ENCODE results near the gene MEA1. TPM values are rescaled to one million over a fixed set of nuclear protein-coding genes. Genes with fewer than 3 reads are reported as not detected.

MEA1 gene
- total RNA-seq, 2 donors from 2014 or later = 93.3 to 104 TPM

DNA sequence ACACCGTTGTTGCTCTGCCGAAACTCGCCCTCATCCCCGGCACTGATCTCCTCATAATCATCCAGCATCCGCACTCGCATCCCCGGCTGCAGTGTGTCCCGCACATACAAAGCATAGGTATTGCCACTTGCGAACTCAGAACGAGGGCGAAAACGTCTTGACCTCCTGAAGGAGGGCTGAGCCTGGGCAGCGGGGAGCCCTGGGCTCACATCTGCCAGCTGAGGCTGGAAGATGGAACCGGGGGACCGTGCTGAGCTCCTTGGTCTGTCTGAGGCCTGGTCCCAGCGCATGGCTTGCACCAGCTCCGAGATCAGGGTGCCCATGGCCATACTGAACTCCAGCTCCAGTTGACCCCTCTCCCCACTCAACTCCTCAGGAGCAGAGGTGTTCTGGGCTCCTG is 37.2 kb upstream of the MEA1 start:
- H3K4me1 ChIP-seq (ENCODE audit: control insufficient read depth, insufficient read depth, low read length) = peaks cover 3% of the 10 kb centered on the region
- H3K36me3 ChIP-seq (ENCODE audit: control insufficient read depth, insufficient read depth, low read length) = peaks cover 72% of the 10 kb centered on the region
- Mint-ChIP-seq H3K4me3 (peak overlapping the region; percentile 98), H3K27ac (peak overlapping the region; percentile 68), H3K27me3 (ENCODE audit: insufficient read depth) (no peaks in the 10 kb centered on the region), H3K36me3 (ENCODE audit: low read depth) (peaks cover 63% of the 10 kb centered on the region), H3K4me1 (peaks cover 23% of the 10 kb centered on the region), H3K9me3 (no peaks in the 10 kb centered on the region)
- no peaks in the 10 kb centered on the region for H3K9me3 ChIP-seq (ENCODE audit: control insufficient read depth, low read length)
- no peak overlapping the region for H3K27ac ChIP-seq (ENCODE audit: low read depth, low read length)
- 94 to 95% methylated on average over 11 to 17 of the region's 17 CpGs for WGBS, 2 experiments (ENCODE audit: insufficient coverage in 1 of 2, insufficient read length in 1 of 2)
- no peaks in the 10 kb centered on the region for H3K27me3 ChIP-seq (ENCODE audit: control insufficient read depth, insufficient read depth, low read length, poor library complexity, severe bottlenecking)
- H3K4me3 ChIP-seq (ENCODE audit: low read length) = peak overlapping the region; percentile 93
- TF ChIP-seq, protein P1, sequence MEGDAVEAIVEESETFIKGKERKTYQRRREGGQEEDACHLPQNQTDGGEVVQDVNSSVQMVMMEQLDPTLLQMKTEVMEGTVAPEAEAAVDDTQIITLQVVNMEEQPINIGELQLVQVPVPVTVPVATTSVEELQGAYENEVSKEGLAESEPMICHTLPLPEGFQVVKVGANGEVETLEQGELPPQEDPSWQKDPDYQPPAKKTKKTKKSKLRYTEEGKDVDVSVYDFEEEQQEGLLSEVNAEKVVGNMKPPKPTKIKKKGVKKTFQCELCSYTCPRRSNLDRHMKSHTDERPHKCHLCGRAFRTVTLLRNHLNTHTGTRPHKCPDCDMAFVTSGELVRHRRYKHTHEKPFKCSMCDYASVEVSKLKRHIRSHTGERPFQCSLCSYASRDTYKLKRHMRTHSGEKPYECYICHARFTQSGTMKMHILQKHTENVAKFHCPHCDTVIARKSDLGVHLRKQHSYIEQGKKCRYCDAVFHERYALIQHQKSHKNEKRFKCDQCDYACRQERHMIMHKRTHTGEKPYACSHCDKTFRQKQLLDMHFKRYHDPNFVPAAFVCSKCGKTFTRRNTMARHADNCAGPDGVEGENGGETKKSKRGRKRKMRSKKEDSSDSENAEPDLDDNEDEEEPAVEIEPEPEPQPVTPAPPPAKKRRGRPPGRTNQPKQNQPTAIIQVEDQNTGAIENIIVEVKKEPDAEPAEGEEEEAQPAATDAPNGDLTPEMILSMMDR (conservative IDR thresholded peaks at IDR 0.05) = no peak
- no peak overlapping the region for H3K9ac ChIP-seq (ENCODE audit: extremely low read depth, low read length, poor library complexity, severe bottlenecking)
- no peak for DNase-seq

DNA sequence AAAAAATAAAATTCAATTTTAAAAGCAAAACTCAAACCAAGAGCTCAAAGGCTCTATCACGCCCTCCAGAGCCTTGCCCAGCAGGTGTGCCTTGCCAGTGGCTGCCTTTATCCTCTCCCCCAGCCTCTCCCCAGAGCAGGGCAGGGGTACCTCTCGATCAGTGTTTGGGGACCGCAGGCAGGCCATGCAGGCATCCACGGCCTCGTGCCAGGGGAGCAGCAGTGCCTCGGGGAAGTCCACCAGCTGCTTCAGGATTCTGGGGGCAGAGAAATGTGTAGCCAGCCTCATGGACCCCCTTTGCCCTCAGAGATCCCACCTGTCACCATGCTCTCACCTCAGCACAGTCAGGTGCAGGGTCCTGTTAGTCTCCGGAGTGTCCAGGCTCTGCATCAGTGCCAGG is 34.3 kb upstream of the MEA1 start:
- no peak for DNase-seq
- H3K36me3 ChIP-seq (ENCODE audit: control insufficient read depth, insufficient read depth, low read length) = peaks cover 76% of the 10 kb centered on the region
- TF ChIP-seq, protein P1 (conservative IDR thresholded peaks at IDR 0.05) = no peak
- H3K36me3 Mint-ChIP-seq (ENCODE audit: low read depth) = peaks cover 73% of the 10 kb centered on the region
- H3K27ac ChIP-seq (ENCODE audit: low read depth, low read length) = no peak overlapping the region
- no peak overlapping the region for H3K27ac Mint-ChIP-seq
- H3K27me3 ChIP-seq (ENCODE audit: control insufficient read depth, insufficient read depth, low read length, poor library complexity, severe bottlenecking) = no peaks in the 10 kb centered on the region
- H3K4me1 Mint-ChIP-seq = peaks cover 21% of the 10 kb centered on the region
- no peak overlapping the region for H3K4me3 ChIP-seq (ENCODE audit: low read length)
- no peaks in the 10 kb centered on the region for H3K9me3 ChIP-seq (ENCODE audit: control insufficient read depth, low read length)
- H3K4me3 Mint-ChIP-seq = no peak overlapping the region
- WGBS, 2 experiments (ENCODE audit: insufficient coverage in 1 of 2, insufficient read length in 1 of 2) = 94 to 100% methylated on average over 3 to 7 of the region's 7 CpGs
- peaks cover 3% of the 10 kb centered on the region for H3K4me1 ChIP-seq (ENCODE audit: control insufficient read depth, insufficient read depth, low read length)
- no peaks in the 10 kb centered on the region for H3K9me3 Mint-ChIP-seq
- H3K9ac ChIP-seq (ENCODE audit: extremely low read depth, low read length, poor library complexity, severe bottlenecking) = no peak overlapping the region
- H3K27me3 Mint-ChIP-seq (ENCODE audit: insufficient read depth) = no peaks in the 10 kb centered on the region

DNA sequence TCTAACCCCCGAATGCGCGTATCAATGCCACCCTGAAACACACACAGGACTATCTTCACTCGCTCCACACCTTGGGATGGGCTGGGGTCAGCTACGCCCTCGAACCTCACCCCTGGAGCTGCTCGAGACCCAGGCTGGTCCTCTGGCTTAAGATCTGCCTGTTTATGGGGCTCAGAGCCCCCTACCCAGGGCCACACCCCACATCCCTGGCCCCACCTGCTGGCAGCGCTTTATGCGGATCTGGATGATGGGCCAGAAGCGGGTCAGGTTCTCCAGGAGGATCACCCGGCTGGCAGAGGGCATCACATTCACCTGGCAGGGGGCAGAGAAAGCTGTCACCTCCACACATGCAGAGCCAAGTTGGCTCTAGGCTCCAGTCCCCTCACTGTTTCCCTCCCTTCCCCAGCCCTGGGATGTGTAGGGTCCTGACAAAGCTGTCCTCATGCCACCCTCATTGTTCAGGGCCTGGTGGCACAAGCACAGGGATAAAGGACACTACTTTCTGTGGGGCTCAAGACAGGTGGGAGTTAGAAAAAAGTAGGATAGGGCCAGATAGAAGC is 31.7 kb upstream of the MEA1 start:
- Mint-ChIP-seq H3K36me3 (ENCODE audit: low read depth) (peaks cover 70% of the 10 kb centered on the region), H3K4me1 (peaks cover under 1% of the 10 kb centered on the region), H3K9me3 (no peaks in the 10 kb centered on the region), H3K27ac (no peak overlapping the region), H3K4me3 (no peak overlapping the region), H3K27me3 (ENCODE audit: insufficient read depth) (no peaks in the 10 kb centered on the region)
- DNase-seq = no peak
- no peaks in the 10 kb centered on the region for H3K9me3 ChIP-seq (ENCODE audit: control insufficient read depth, low read length)
- no peaks in the 10 kb centered on the region for H3K27me3 ChIP-seq (ENCODE audit: control insufficient read depth, insufficient read depth, low read length, poor library complexity, severe bottlenecking)
- H3K4me1 ChIP-seq (ENCODE audit: control insufficient read depth, insufficient read depth, low read length) = no peaks in the 10 kb centered on the region
- TF ChIP-seq, protein P1 (conservative IDR thresholded peaks at IDR 0.05) = no peak
- H3K4me3 ChIP-seq (ENCODE audit: low read length) = no peak overlapping the region
- H3K36me3 ChIP-seq (ENCODE audit: control insufficient read depth, insufficient read depth, low read length) = peaks cover 79% of the 10 kb centered on the region
- no peak overlapping the region for H3K27ac ChIP-seq (ENCODE audit: low read depth, low read length)
- WGBS, 2 experiments (ENCODE audit: insufficient coverage in 1 of 2, insufficient read length in 1 of 2) = 97% methylated on average over 9 to 11 of the region's 11 CpGs
- H3K9ac ChIP-seq (ENCODE audit: extremely low read depth, low read length, poor library complexity, severe bottlenecking) = no peak overlapping the region
